Measurements from ENCODE around the gene TTLL8. TPM values are rescaled to one million over a fixed set of nuclear protein-coding genes. Genes with fewer than 3 reads are reported as not detected.

Gene TTLL8
- total RNA-seq, 1 experiment from 2014 or later, result not detected

DNA sequence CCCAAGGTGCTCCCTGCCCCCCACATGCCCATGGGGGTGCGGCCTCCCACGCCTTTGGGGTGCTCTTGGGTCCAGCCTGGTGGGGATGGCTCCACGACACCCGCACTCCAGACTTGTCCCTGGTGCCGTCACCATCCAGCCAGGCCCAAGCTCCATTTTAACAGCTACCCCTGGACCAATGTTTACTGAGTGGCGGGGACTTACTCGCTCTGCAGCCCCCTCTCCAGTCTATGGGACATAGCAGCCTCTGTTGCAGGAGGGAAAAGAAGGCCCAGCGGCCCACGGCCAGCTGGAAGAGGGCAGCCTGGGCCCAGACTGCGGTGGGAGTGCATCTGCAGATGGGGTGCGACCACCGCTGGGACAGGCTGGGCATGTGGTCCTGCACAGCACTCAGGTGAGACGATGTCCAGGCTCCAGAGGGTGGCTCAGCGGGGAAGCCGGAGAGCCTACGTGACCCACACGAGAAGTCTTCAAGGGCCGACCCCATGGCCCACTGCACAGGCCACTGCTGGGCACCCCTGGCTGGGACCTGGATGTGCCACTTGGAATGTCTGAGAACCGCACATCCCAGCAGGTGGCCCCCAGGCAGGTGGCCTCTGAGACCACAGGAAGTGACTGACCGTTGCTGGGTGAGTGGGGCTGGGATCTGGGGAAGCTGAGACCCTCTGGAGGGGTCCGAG is 63.6 kb downstream of the TTLL8 start:
- POLR2A ChIA-PET, result no interaction called here
- CTCF ChIA-PET, result interaction anchor here (1.5 to 2.3 kb wide), 2 partner anchors 63 to 64 kb away, joined by 6 to 8 read pairs; no protein-coding TSS in a partner anchor
- TF ChIP-seq POLR2A (IDR thresholded peaks at IDR 0.05; ENCODE audit: borderline replicate concordance, extremely low read depth, insufficient read depth, insufficient read length) (no peak), JUND (IDR thresholded peaks at IDR 0.05) (no peak), CTCF (IDR thresholded peaks at IDR 0.05 in 2 of 3, conservative IDR thresholded peaks at IDR 0.05 in 1 of 3; ENCODE audit: borderline replicate concordance in 1 of 3, insufficient read depth in 1 of 3, low read depth in 2 of 3, low read length in 2 of 3) (no peak), TCF7L2 (IDR thresholded peaks at IDR 0.05; ENCODE audit: borderline replicate concordance, extremely low read depth, insufficient read depth, insufficient read length) (no peak), EGR1 (IDR thresholded peaks at IDR 0.05; ENCODE audit: low read depth) (no peak), EZH2 (IDR thresholded peaks at IDR 0.05) (no peak), POLR2AphosphoS5 (IDR thresholded peaks at IDR 0.05; ENCODE audit: low read depth, low read length) (no peak), SP1 (IDR thresholded peaks at IDR 0.05; ENCODE audit: low read depth) (no peak), RAD21 (IDR thresholded peaks at IDR 0.05; ENCODE audit: low read depth) (no peak), ZNF274 (IDR thresholded peaks at IDR 0.05; ENCODE audit: low read depth, low read length) (no peak), SIN3A (IDR thresholded peaks at IDR 0.05; ENCODE audit: low read depth) (no peak), EZH2phosphoT487 (IDR thresholded peaks at IDR 0.05; ENCODE audit: borderline replicate concordance) (no peak), FOSL1 (IDR thresholded peaks at IDR 0.05; ENCODE audit: low read depth) (no peak), YY1 (IDR thresholded peaks at IDR 0.05; ENCODE audit: extremely low read depth, insufficient replicate concordance, low read depth, low read length) (no peak), SRF (IDR thresholded peaks at IDR 0.05; ENCODE audit: low read depth) (no peak), ZFX (IDR thresholded peaks at IDR 0.05) (no peak), CEBPB (IDR thresholded peaks at IDR 0.05; ENCODE audit: low read depth) (no peak)
- TF ChIP-seq, protein P1, sequence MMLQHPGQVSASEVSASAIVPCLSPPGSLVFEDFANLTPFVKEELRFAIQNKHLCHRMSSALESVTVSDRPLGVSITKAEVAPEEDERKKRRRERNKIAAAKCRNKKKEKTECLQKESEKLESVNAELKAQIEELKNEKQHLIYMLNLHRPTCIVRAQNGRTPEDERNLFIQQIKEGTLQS (IDR thresholded peaks at IDR 0.05), result no peak
- TF ChIP-seq, protein P2, sequence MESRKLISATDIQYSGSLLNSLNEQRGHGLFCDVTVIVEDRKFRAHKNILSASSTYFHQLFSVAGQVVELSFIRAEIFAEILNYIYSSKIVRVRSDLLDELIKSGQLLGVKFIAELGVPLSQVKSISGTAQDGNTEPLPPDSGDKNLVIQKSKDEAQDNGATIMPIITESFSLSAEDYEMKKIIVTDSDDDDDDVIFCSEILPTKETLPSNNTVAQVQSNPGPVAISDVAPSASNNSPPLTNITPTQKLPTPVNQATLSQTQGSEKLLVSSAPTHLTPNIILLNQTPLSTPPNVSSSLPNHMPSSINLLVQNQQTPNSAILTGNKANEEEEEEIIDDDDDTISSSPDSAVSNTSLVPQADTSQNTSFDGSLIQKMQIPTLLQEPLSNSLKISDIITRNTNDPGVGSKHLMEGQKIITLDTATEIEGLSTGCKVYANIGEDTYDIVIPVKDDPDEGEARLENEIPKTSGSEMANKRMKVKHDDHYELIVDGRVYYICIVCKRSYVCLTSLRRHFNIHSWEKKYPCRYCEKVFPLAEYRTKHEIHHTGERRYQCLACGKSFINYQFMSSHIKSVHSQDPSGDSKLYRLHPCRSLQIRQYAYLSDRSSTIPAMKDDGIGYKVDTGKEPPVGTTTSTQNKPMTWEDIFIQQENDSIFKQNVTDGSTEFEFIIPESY (IDR thresholded peaks at IDR 0.05; ENCODE audit: extremely low read depth, insufficient replicate concordance, low read length), result no peak

More for the DNA sequence above, 63.6 kb downstream of the TTLL8 start:
- H3K79me2 ChIP-seq (ENCODE audit: insufficient read depth, low read length), result no peaks in the 10 kb centered on the region
- RAD21 ChIA-PET (ENCODE audit: low non-redundant PET in 1 of 2, low total read pairs in 2 of 2, uncharacterized antibody in 2 of 2, unreplicated experiment in 2 of 2), result no interaction called here
- peaks cover 0 to 14% of the 10 kb centered on the region in 2 experiments; a peak in 1 of 4 replicates for H3K4me1 ChIP-seq (ENCODE audit: control insufficient read depth in 1 of 2, insufficient read depth in 2 of 2, low read length in 2 of 2)
- no peak overlapping the region for H3K4me2 ChIP-seq (ENCODE audit: low read length)
- BruUV-seq (replicated peaks), result no TSS peak
- H3K9ac ChIP-seq (ENCODE audit: low read length), result no peak overlapping the region
- no peak for ATAC-seq
- H3K9me3 ChIP-seq (ENCODE audit: control insufficient read depth in 1 of 2, insufficient read depth in 1 of 2, low read depth in 1 of 2, low read length in 2 of 2), result 0 out of 4 replicates have a peak, but pooled peaks cover 4 to 6% of the 10 kb centered on the region in 2 experiments
- H2AFZ ChIP-seq (ENCODE audit: low read depth, low read length, poor library complexity, severe bottlenecking), result no peak overlapping the region
- no peak for DNase-seq (ENCODE audit: low read depth, low spot score)
- no peaks in the 10 kb centered on the region for H3K36me3 ChIP-seq (ENCODE audit: control insufficient read depth in 1 of 2, insufficient read depth in 2 of 2, low read length in 2 of 2)
- H3K27ac ChIP-seq (ENCODE audit: low read depth, low read length), result no peak overlapping the region
- H4K20me1 ChIP-seq (ENCODE audit: insufficient read depth), result no peaks in the 10 kb centered on the region
- intact Hi-C loops (cut with micrococcal nuclease), result no loop called here
- H3K27me3 ChIP-seq (ENCODE audit: insufficient read depth, low read length), result no peaks in the 10 kb centered on the region
- no peak overlapping the region for H3K4me3 ChIP-seq (replicated peaks in 1 of 2; ENCODE audit: low read depth in 1 of 2, low read length in 2 of 2)
- no peaks in the 10 kb centered on the region for H3K9me2 ChIP-seq (ENCODE audit: insufficient read depth)

Measured in HCT116 (cell line).